ENCODE data around the gene PXMP2.

The PXMP2 gene

GRCh38 chr12:132660052-132660451 is 27.3 kb upstream of the PXMP2 start:
- DNase-seq (ENCODE audit: low read depth in 2 of 2, low spot score in 1 of 2) = no peak

- no peak for DNase-seq (ENCODE audit: low read depth in 2 of 2, low spot score in 1 of 2)
Measured at GRCh38 chr12:132660996-132661395, 26.4 kb upstream of the PXMP2 start.

- no peak for DNase-seq (ENCODE audit: low read depth in 2 of 2, low spot score in 1 of 2)
Measured at GRCh38 chr12:132661972-132662371, 25.4 kb upstream of the PXMP2 start.

- DNase-seq (ENCODE audit: low read depth in 2 of 2, low spot score in 1 of 2) = no peak
Measured at GRCh38 chr12:132662901-132663755, 24.3 kb upstream of the PXMP2 start.

GRCh38 chr12:132664206-132665148 is 22.9 kb upstream of the PXMP2 start:
- no peak for DNase-seq (ENCODE audit: low read depth in 2 of 2, low spot score in 1 of 2)

- DNase-seq (ENCODE audit: low read depth in 2 of 2, low spot score in 1 of 2) = no peak
Measured at GRCh38 chr12:132665149-132665491, 22.3 kb upstream of the PXMP2 start.

- no peak for DNase-seq (ENCODE audit: low read depth in 2 of 2, low spot score in 1 of 2)
Measured at GRCh38 chr12:132665794-132666193, 21.6 kb upstream of the PXMP2 start.

- no peak for DNase-seq (ENCODE audit: low read depth in 2 of 2, low spot score in 1 of 2)
Measured at GRCh38 chr12:132668191-132669088, 18.9 kb upstream of the PXMP2 start.

GRCh38 chr12:132669166-132669879 is 18.1 kb upstream of the PXMP2 start:
- DNase-seq (ENCODE audit: low read depth in 2 of 2, low spot score in 1 of 2) = no peak

GRCh38 chr12:132672116-132672515 is 15.3 kb upstream of the PXMP2 start:
- DNase-seq (ENCODE audit: low read depth in 2 of 2, low spot score in 1 of 2) = no peak

GRCh38 chr12:132672678-132673077 is 14.7 kb upstream of the PXMP2 start:
- no peak for DNase-seq (ENCODE audit: low read depth in 2 of 2, low spot score in 1 of 2)

GRCh38 chr12:132673288-132674179 is 13.9 kb upstream of the PXMP2 start:
- no peak for DNase-seq (ENCODE audit: low read depth in 2 of 2, low spot score in 1 of 2)

- DNase-seq (ENCODE audit: low read depth in 2 of 2, low spot score in 1 of 2) = no peak
Measured at GRCh38 chr12:132674561-132674960, 12.8 kb upstream of the PXMP2 start.

- no peak for DNase-seq (ENCODE audit: low read depth in 2 of 2, low spot score in 1 of 2)
Measured at GRCh38 chr12:132675757-132676432, 11.5 kb upstream of the PXMP2 start.

GRCh38 chr12:132677492-132677891 is 9.9 kb upstream of the PXMP2 start:
- no peak for DNase-seq (ENCODE audit: low read depth in 2 of 2, low spot score in 1 of 2)

GRCh38 chr12:132685400-132685799 is 2.0 kb upstream of the PXMP2 start:
- DNase-seq (ENCODE audit: low read depth in 2 of 2, low spot score in 1 of 2) = no peak

- no peak for DNase-seq (ENCODE audit: low read depth in 2 of 2, low spot score in 1 of 2)
Measured at GRCh38 chr12:132686825-132687210, 569 bp upstream of the PXMP2 start.

GRCh38 chr12:132689227-132689626 is 1.8 kb downstream of the PXMP2 start:
- DNase-seq (ENCODE audit: low read depth in 2 of 2, low spot score in 1 of 2) = no peak

- no peak for DNase-seq (ENCODE audit: low read depth in 2 of 2, low spot score in 1 of 2)
Measured at GRCh38 chr12:132690112-132690511, 2.7 kb downstream of the PXMP2 start.

All from stimulated activated CD8-positive, alpha-beta memory T cell treated with anti-CD3 and anti-CD28 coated beads, Interleukin-4, amount 100 ng/mL, for 1 hour (primary cell).